Adrenal gland (tissue), 12 donors: ENCODE results near the gene MTUS2. TPM values are rescaled to one million over a fixed set of nuclear protein-coding genes. Genes with fewer than 3 reads are reported as not detected.

ENCODE experiments used
- DNase-seq, 7 donors: peaks; one replicate each; pipeline ENCODE4 v3.0.0-alpha.2; 2019 to 2020
- H3K27ac ChIP-seq, 5 donors: fragments of 200-600 bp; sonication (generic) in 4 of 5; 1 replicate in 3 of 5; 2 replicates in 2 of 5; pipeline versions ENCODE4 v1.5.1 to v1.8.0; 2016 to 2020; ENCODE audit warnings: mild to moderate bottlenecking in 1 of 5
- H3K27me3 ChIP-seq: fragments of 200-600 bp; 2 replicates; pipeline ENCODE4 v1.8.0; 2021
- H3K36me3 ChIP-seq, 2 donors: fragments of 200-600 bp; replicated peaks in 1 of 2; 1 replicate in 1 of 2; 2 replicates in 1 of 2; pipeline versions ENCODE4 v1.5.1 to v1.8.0; 2018 to 2022
- H3K4me1 ChIP-seq, 2 donors: fragments of 200-600 bp; replicated peaks in 1 of 2; 1 replicate in 1 of 2; 2 replicates in 1 of 2; pipeline versions ENCODE4 v1.5.1 to v1.8.0; 2018 to 2021
- H3K4me3 ChIP-seq, 4 donors: fragments of 200-600 bp; sonication (generic) in 3 of 4; one replicate each; pipeline ENCODE4 v1.5.1; 2016 to 2018
- H3K9me3 ChIP-seq, 3 donors: fragments of 200-600 bp; sonication (generic) in 1 of 3; replicated peaks in 1 of 3; 1 replicate in 2 of 3; 2 replicates in 1 of 3; pipeline versions ENCODE4 v1.5.1 to v1.8.0; 2016 to 2021
- CTCF ChIP-seq, 6 experiments: fragments of 450-650 bp in 4 of 6; fragments of 200-600 bp in 2 of 6; sonication (generic) in 1 of 6; IDR thresholded peaks; 1 replicate in 5 of 6; 2 replicates in 1 of 6; pipeline versions ENCODE4 v1.5.1 to v1.8.0; 2016 to 2021; ENCODE audit warnings: antibody characterized with exemption in 6 of 6, mild to moderate bottlenecking in 2 of 6, moderate library complexity in 1 of 6
- POLR2A ChIP-seq, 2 donors: fragments of 450-650 bp; IDR thresholded peaks; one replicate each; pipeline ENCODE4 v1.6.1; 2017; ENCODE audit warnings: antibody characterized with exemption in 2 of 2, mild to moderate bottlenecking in 2 of 2, moderate library complexity in 1 of 2
- WGBS, 4 donors: extraction: QIAGEN DNeasy Blood & Tissue Kit in 2 of 4; methylation state at CpG; one replicate each; pipeline versions ENCODE4 v1.1.5 to v1.1.7; 2013 to 2017; 5-methylcytosine and 5-hydroxymethylcytosine counted together
- intact Hi-C, 2 donors: fragments of 100-400 bp; cut with DNase I; formaldehyde crosslinking; loops; one replicate each; pipeline versions ENCODE4 v1.14.1 to v1.15.0; 2022 to 2023
- polyA plus RNA-seq, 3 donors: library from polyadenylated mRNA; stranded (reverse); fragments of 200-250 nt in 2 of 3; fragments of 350-450 nt in 1 of 3; fragmentation: Illumina TruSeq in 1 of 3; extraction: RNeasy Lipid Tissue Mini Kit (QIAGEN cat#74804) in 1 of 3; gene quantifications; one replicate each; pipeline ENCODE4 v1.2.3, GENCODE V29; 2013 to 2014
- total RNA-seq, 9 donors: library from RNA; depleted of rRNA in 4 of 9; stranded (reverse); fragments of >200 nt in 4 of 9; fragments of 120-200 nt in 1 of 9; fragmentation: NEBNext Ultra II Directional in 1 of 9; extraction: Animal tissue kit (Norgen Biotek cat#: 25700) in 1 of 9; gene quantifications; one replicate each; pipeline versions ENCODE4 v1.1.0 to v1.2.4, GENCODE V29; 2013 to 2023
- donor health status: healthy with polysubstance abuse.
- donor health status: Bipolar disorder and iron deficiency.
- donor health status: DM: yes; HTN: yes; CAD: no.
- donor health status: DM: no; HTN: no; CAD: no.
- donor health status: DM: no; HTN: no; CAD: no.
- donor health status: DM: yes; HTN: yes; CAD: no.

MTUS2 gene
- total and polyA plus RNA-seq, 12 donors: 0.07 to 0.24 (median 0.14) TPM; not detected in 5

- Histone ChIP-seq H3K27me3 (no peaks in the 10 kb centered on the region), H3K27ac (no peak overlapping the region), H3K4me3 (no peak overlapping the region), H3K36me3 (no peaks in the 10 kb centered on the region), H3K4me1 (no peaks in the 10 kb centered on the region), H3K9me3 (no peaks in the 10 kb centered on the region)
- no peak for TF ChIP-seq CTCF (IDR thresholded peaks at IDR 0.05)
- TF ChIP-seq POLR2A (IDR thresholded peaks at IDR 0.05): no peak
- WGBS, 4 donors: 70 to 83% (median 73%) methylated on average over 4 of the region's 4 CpGs
- intact Hi-C loops: no loop called here
- no peak for DNase-seq
Measured at GRCh38 chr13:29482504-29482903, 662.4 kb downstream of the MTUS2 start.

- 84 to 92% (median 89%) methylated on average over 13 to 15 of the region's 15 CpGs for WGBS, 4 donors
- intact Hi-C loops: no loop called here
- TF ChIP-seq CTCF (IDR thresholded peaks at IDR 0.05) (no peak), POLR2A (IDR thresholded peaks at IDR 0.05) (no peak)
- DNase-seq: no peak
- no peaks in the 10 kb centered on the region for H3K9me3 ChIP-seq
- no peak overlapping the region for H3K27ac ChIP-seq
- no peaks in the 10 kb centered on the region for H3K27me3 ChIP-seq
- no peak overlapping the region for H3K4me3 ChIP-seq
- H3K36me3 ChIP-seq: no peaks in the 10 kb centered on the region
- H3K4me1 ChIP-seq: no peaks in the 10 kb centered on the region
Measured at GRCh38 chr13:29483211-29483610, 663.1 kb downstream of the MTUS2 start.

- intact Hi-C loops: no loop called here
- no peak for DNase-seq
- no peaks in the 10 kb centered on the region for H3K4me1 ChIP-seq
- no peak overlapping the region for H3K27ac ChIP-seq
- H3K27me3 ChIP-seq: no peaks in the 10 kb centered on the region
- no peak overlapping the region for H3K4me3 ChIP-seq
- no peaks in the 10 kb centered on the region for H3K36me3 ChIP-seq
- H3K9me3 ChIP-seq: no peaks in the 10 kb centered on the region
- TF ChIP-seq POLR2A (IDR thresholded peaks at IDR 0.05) (no peak), CTCF (IDR thresholded peaks at IDR 0.05) (no peak)
- 78 to 91% (median 86%) methylated on average over 4 of the region's 4 CpGs for WGBS, 4 donors
Measured at GRCh38 chr13:29483623-29484022, 663.5 kb downstream of the MTUS2 start.

GRCh38 chr13:29484236-29484635 lies 664.1 kb downstream of the MTUS2 start:
- 76 to 89% (median 82%) methylated on average over 4 to 7 of the region's 7 CpGs for WGBS, 4 donors
- DNase-seq: no peak
- TF ChIP-seq POLR2A (IDR thresholded peaks at IDR 0.05): no peak
- intact Hi-C loops: no loop called here
- Histone ChIP-seq H3K27me3 (no peaks in the 10 kb centered on the region), H3K4me1 (no peaks in the 10 kb centered on the region), H3K9me3 (no peaks in the 10 kb centered on the region), H3K27ac (no peak overlapping the region), H3K4me3 (no peak overlapping the region), H3K36me3 (no peaks in the 10 kb centered on the region)

- intact Hi-C loops: no loop called here
- Histone ChIP-seq H3K4me3 (no peak overlapping the region), H3K27ac (no peak overlapping the region), H3K4me1 (no peaks in the 10 kb centered on the region), H3K27me3 (no peaks in the 10 kb centered on the region), H3K36me3 (no peaks in the 10 kb centered on the region), H3K9me3 (no peaks in the 10 kb centered on the region)
- 77 to 90% (median 87%) methylated on average over 7 of the region's 7 CpGs for WGBS, 4 donors
- TF ChIP-seq CTCF (IDR thresholded peaks at IDR 0.05): no peak
- no peak for TF ChIP-seq POLR2A (IDR thresholded peaks at IDR 0.05)
- no peak for DNase-seq
Measured at GRCh38 chr13:29484796-29485195, 664.7 kb downstream of the MTUS2 start.
